ENCODE measurements around the gene RTL9. TPM values are rescaled to one million over a fixed set of nuclear protein-coding genes. Genes with fewer than 3 reads are reported as not detected.

Gene RTL9
- total and polyA plus RNA-seq, 9 of the 15 experiments (the other 6 are each of a cell fraction or from before 2014, with no cell fraction given): 0.04 to 0.35 (median 0.13) TPM; not detected in 1

DNA sequence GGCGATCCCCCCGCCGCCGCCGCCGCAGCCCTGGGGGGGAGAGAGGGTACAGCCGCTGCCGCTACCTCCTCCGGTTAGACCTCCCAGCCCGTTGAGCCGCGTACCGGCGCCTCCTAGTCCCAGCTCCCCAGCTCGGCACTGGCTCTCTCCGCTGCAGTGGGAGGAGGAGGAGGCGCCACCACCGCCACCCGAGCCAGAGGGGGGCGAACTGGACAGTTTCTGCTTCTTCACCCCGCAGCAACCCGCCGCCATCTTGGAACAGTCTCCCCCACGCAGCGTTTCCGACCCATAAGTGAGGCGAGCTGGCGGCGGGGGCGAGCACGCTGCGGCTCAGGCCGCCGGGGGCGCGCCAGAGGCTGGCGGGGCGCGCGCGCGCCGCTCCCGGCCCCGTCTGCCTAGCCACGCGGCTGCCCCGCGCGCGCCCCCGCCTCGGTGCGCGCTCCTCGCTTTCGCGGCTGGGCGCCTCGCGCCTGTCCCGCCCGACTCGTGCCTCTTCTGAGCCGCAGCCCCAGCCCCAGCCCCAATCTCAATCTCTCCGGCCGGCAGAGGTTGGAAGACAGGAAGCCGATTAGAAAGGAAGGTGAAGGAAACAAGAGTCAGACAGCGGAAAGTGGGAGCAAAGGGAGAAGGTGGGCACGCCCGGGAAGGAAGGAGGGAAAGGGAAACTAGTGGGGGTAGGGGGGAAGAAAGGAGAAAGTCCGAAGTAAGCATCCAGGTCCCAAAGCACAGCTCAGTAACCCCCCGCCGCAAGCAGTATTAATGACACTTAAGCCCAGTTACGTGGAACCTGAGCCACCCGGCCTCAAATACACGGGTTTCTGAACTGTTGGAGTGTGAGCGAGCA lies 40.6 kb upstream of the RTL9 start, which contains the start of gene AMMECR1 (continued):
- TF ChIP-seq, protein P1, sequence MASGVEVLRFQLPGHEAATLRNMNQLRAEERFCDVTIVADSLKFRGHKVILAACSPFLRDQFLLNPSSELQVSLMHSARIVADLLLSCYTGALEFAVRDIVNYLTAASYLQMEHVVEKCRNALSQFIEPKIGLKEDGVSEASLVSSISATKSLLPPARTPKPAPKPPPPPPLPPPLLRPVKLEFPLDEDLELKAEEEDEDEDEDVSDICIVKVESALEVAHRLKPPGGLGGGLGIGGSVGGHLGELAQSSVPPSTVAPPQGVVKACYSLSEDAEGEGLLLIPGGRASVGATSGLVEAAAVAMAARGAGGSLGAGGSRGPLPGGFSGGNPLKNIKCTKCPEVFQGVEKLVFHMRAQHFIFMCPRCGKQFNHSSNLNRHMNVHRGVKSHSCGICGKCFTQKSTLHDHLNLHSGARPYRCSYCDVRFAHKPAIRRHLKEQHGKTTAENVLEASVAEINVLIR (CRISPR knock-in tag; IDR thresholded peaks at IDR 0.05): no peak
- TF ChIP-seq KHSRP (IDR thresholded peaks at IDR 0.05): no peak
- TF ChIP-seq MAFG (tag; conservative IDR thresholded peaks at IDR 0.05): no peak
- no peak for TF ChIP-seq ZNF274 (IDR thresholded peaks at IDR 0.05; ENCODE audit: borderline replicate concordance, low read depth, low read length)
- TF ChIP-seq SLC30A9 (CRISPR knock-in tag; IDR thresholded peaks at IDR 0.05): no peak
- TF ChIP-seq FOXK2 (conservative IDR thresholded peaks at IDR 0.05 in 1 of 2, IDR thresholded peaks at IDR 0.05 in 1 of 2; ENCODE audit: low read depth in 2 of 2): peak in 1 of 2 experiments; percentile 13; a peak in 2 of 4 replicates
- TF ChIP-seq, protein P2, sequence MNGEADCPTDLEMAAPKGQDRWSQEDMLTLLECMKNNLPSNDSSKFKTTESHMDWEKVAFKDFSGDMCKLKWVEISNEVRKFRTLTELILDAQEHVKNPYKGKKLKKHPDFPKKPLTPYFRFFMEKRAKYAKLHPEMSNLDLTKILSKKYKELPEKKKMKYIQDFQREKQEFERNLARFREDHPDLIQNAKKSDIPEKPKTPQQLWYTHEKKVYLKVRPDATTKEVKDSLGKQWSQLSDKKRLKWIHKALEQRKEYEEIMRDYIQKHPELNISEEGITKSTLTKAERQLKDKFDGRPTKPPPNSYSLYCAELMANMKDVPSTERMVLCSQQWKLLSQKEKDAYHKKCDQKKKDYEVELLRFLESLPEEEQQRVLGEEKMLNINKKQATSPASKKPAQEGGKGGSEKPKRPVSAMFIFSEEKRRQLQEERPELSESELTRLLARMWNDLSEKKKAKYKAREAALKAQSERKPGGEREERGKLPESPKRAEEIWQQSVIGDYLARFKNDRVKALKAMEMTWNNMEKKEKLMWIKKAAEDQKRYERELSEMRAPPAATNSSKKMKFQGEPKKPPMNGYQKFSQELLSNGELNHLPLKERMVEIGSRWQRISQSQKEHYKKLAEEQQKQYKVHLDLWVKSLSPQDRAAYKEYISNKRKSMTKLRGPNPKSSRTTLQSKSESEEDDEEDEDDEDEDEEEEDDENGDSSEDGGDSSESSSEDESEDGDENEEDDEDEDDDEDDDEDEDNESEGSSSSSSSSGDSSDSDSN (IDR thresholded peaks at IDR 0.05; ENCODE audit: borderline replicate concordance in 1 of 2, low read depth in 2 of 2, low read length in 2 of 2): peak; percentile 54 to 74; a peak in 2 of 4 replicates
- TF ChIP-seq, protein P3, sequence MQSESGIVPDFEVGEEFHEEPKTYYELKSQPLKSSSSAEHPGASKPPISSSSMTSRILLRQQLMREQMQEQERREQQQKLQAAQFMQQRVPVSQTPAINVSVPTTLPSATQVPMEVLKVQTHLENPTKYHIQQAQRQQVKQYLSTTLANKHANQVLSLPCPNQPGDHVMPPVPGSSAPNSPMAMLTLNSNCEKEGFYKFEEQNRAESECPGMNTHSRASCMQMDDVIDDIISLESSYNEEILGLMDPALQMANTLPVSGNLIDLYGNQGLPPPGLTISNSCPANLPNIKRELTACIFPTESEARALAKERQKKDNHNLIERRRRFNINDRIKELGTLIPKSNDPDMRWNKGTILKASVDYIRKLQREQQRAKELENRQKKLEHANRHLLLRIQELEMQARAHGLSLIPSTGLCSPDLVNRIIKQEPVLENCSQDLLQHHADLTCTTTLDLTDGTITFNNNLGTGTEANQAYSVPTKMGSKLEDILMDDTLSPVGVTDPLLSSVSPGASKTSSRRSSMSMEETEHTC (IDR thresholded peaks at IDR 0.05): peak; percentile 19; the same call in 1 of the 2 replicates
- TF ChIP-seq ZNF444 (CRISPR knock-in tag; IDR thresholded peaks at IDR 0.05): no peak
- no peak for TF ChIP-seq ZFX (CRISPR knock-in tag; IDR thresholded peaks at IDR 0.05)
- no peak for TF ChIP-seq ARNT (IDR thresholded peaks at IDR 0.05)
- no peak for TF ChIP-seq ATF1 (CRISPR knock-in tag; IDR thresholded peaks at IDR 0.05)
- TF ChIP-seq ATF1 (tag; IDR thresholded peaks at IDR 0.05): no peak
- TF ChIP-seq MYNN (IDR thresholded peaks at IDR 0.05): no peak
- no peak for TF ChIP-seq MYNN (CRISPR knock-in tag; IDR thresholded peaks at IDR 0.05)
- TF ChIP-seq ZNF586 (CRISPR knock-in tag; conservative IDR thresholded peaks at IDR 0.05): no peak
- TF ChIP-seq SMARCA4 (IDR thresholded peaks at IDR 0.05): 0 out of 2 replicates have a peak, but pooled peaks have one; percentile 34
- TF ChIP-seq, protein P4, sequence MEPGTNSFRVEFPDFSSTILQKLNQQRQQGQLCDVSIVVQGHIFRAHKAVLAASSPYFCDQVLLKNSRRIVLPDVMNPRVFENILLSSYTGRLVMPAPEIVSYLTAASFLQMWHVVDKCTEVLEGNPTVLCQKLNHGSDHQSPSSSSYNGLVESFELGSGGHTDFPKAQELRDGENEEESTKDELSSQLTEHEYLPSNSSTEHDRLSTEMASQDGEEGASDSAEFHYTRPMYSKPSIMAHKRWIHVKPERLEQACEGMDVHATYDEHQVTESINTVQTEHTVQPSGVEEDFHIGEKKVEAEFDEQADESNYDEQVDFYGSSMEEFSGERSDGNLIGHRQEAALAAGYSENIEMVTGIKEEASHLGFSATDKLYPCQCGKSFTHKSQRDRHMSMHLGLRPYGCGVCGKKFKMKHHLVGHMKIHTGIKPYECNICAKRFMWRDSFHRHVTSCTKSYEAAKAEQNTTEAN (CRISPR knock-in tag; IDR thresholded peaks at IDR 0.05): no peak
- TF ChIP-seq ZNF3 (CRISPR knock-in tag; IDR thresholded peaks at IDR 0.05): no peak
- TF ChIP-seq ZNF766 (CRISPR knock-in tag; conservative IDR thresholded peaks at IDR 0.05): peak; percentile 96
- no peak for TF ChIP-seq CBX3 (IDR thresholded peaks at IDR 0.05; ENCODE audit: borderline replicate concordance in 1 of 2, low read length in 2 of 2)
- peak; percentile 92 for TF ChIP-seq TBP (optimal IDR thresholded peaks at IDR 0.05; ENCODE audit: low read depth, low read length)
- no peak for TF ChIP-seq HDAC2 (IDR thresholded peaks at IDR 0.05)
- no peak for TF ChIP-seq ZFP1 (CRISPR knock-in tag; IDR thresholded peaks at IDR 0.05)
- TF ChIP-seq EHMT2 (IDR thresholded peaks at IDR 0.05): no peak; the same call in 1 of the 2 replicates

Data from K562 (cell line).